ENCODE data around the gene MOSPD3. TPM values are rescaled to one million over a fixed set of nuclear protein-coding genes. Genes with fewer than 3 reads are reported as not detected.
"Not testable (repeated sequence)": the region's sequence is repeated elsewhere in the genome, so short reads cannot be mapped to it uniquely, and the experiment has no call there.

MOSPD3 gene
- total RNA-seq, 4 donors from 2014 or later, result 6.2 to 13.4 (median 11.6) TPM

DNA sequence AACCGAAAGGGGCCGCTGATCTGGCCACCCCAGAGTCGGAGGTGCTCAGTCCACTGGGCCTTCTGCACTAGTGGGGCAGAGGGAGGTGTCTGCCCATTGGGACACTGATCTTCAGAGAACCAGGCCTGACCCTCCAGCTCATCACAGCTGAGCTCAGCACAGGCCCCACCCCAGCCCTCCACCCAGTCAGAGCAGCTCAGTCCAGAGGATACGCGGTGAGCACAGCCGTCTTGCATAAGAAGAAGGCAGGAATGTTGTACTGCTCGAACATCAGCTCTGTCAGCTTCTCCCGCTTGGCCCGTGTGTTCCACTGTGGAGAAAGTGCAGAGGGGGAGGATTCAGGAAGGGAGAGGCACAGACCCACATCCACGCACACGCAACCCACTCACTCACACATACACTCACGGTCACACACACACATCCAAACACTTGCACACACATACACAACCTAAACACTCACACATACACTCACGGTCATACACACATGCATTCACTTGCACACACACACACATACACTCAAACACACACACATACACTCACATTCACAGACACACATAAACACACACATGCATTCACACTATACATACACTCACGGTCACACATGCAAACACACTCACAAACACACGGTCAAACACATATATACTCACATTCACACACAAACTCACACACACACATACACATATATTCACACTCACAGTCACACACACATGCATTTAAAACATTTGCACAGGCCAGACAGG, 37.7 kb downstream of the MOSPD3 start:
- TF ChIP-seq, protein P1, sequence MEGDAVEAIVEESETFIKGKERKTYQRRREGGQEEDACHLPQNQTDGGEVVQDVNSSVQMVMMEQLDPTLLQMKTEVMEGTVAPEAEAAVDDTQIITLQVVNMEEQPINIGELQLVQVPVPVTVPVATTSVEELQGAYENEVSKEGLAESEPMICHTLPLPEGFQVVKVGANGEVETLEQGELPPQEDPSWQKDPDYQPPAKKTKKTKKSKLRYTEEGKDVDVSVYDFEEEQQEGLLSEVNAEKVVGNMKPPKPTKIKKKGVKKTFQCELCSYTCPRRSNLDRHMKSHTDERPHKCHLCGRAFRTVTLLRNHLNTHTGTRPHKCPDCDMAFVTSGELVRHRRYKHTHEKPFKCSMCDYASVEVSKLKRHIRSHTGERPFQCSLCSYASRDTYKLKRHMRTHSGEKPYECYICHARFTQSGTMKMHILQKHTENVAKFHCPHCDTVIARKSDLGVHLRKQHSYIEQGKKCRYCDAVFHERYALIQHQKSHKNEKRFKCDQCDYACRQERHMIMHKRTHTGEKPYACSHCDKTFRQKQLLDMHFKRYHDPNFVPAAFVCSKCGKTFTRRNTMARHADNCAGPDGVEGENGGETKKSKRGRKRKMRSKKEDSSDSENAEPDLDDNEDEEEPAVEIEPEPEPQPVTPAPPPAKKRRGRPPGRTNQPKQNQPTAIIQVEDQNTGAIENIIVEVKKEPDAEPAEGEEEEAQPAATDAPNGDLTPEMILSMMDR (IDR thresholded peaks at IDR 0.05), result no peak
- no peak for TF ChIP-seq POLR2A (IDR thresholded peaks at IDR 0.05)
- WGBS, 2 donors (ENCODE audit: low coverage in 1 of 2), result 69 to 83% methylated on average over 6 to 11 of the region's 15 CpGs
- peak; percentile 22 for ATAC-seq
- Histone ChIP-seq H3K4me1 (no peaks in the 10 kb centered on the region), H3K27ac (no peak overlapping the region), H3K27me3 (peaks cover 93% of the 10 kb centered on the region), H3K9me3 (no peaks in the 10 kb centered on the region), H3K36me3 (no peaks in the 10 kb centered on the region), H3K4me3 (no peak overlapping the region)

DNA sequence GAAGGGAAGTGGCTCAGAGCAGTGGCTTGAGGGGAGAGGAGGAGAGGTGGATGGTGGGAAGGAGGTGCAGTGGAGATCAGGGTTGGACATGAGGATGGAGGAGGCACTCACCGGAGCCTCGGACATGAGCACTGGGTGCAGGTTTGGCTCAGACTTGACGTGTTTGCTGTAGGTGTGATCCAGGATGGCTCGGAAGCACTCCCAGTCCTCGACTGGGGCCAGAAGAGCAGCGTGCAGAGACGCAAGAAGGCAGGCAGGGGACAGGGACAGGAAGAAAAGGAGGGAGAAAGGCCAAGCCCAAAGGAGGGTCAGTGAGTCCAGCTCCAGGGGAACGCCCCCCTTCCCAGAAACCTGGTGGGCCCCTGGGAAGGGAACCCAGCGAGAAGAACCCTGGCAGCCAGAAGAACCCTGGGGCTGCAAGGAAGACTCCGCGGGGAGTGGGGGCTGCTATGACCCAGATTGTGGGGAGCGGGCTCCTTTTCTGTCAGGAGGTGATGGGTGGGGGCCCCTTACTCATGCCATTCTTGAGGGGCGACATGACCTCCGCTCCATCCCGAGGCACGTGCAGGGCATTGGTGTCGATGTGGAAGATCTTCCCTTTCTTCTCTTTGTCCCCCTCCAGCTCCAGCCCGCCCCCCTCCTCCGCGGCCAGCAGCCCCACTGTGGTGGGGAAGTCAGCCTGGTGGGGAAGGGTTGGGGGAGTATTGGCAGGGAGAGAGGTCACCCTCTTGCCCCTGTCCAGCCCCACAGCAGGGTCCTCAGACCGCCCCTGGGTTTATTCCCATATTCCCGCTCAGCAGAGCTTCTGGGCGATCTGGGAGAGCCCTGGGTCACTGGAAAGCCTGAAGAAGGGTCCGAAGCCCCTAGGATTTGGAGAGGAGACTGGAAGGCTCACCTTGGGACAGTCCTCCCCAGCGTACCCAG, 42.8 kb downstream of the MOSPD3 start:
- Histone ChIP-seq H3K27me3 (peaks cover 90% of the 10 kb centered on the region), H3K36me3 (no peaks in the 10 kb centered on the region), H3K4me1 (peaks cover 0 to 7% (median 0%) of the 10 kb centered on the region in 3 donors), H3K27ac (no peak overlapping the region), H3K9me3 (peaks cover 0 to 5% (median 0%) of the 10 kb centered on the region in 3 donors), H3K4me3 (no peak overlapping the region)
- no peak for TF ChIP-seq POLR2A (IDR thresholded peaks at IDR 0.05)
- TF ChIP-seq, protein P1 (IDR thresholded peaks at IDR 0.05), result no peak
- no peak for TF ChIP-seq EP300 (IDR thresholded peaks at IDR 0.05)
- TF ChIP-seq POLR2AphosphoS5 (IDR thresholded peaks at IDR 0.05), result no peak
- 37 to 100% methylated on average over 1 to 11 of the region's 25 CpGs for WGBS, 2 donors (ENCODE audit: low coverage in 1 of 2)
- no peak for ATAC-seq

DNA sequence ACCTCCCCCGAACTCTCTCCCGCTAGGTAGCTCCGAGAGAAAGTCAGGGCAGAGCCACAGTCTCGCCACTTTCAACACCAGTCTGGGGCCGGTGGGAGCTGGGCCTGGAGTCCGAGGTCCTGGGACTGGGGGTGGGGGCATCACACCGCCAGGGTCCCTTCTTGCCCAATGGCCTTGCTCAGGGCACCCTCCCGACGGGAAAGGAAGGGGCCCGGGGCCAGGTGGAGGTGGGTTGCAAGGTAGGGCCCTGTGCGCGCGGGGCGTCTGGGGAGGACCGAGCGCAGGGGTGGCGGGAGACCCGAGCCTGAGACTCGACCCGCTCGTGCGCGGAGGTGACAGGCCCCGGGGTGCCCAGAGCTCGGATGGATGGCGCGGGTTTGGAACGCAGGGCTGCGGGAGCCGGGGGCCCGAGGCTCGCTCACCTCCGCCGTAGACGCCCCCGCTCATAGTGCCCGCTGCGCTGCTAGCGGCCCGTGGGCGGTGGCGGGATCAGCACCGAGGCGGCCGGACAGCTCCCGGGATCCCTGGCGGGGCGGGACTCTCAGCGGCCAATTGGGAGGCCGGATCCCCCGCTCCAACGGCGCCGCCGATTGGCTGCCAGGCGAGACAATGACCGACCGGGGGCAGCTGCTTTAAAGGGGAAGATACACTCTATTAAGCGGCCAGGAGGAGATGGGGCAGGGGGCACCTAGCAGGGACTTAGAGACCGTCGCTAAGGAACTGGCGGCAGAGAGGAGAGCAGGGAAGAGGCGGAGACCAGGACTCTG, 43.8 kb downstream of the MOSPD3 start, which contains the start of gene ACTL6B:
Gene ACTL6B (minus strand): TSS at position 541 of the 767 bp plus-strand sequence. CDS start 94 bp downstream, at position 447.
- H3K27me3 ChIP-seq, result peaks cover 92% of the 10 kb centered on the region
- TF ChIP-seq POLR2A (IDR thresholded peaks at IDR 0.05), result no peak
- no peak for TF ChIP-seq POLR2AphosphoS5 (IDR thresholded peaks at IDR 0.05)
- no peak for TF ChIP-seq EP300 (IDR thresholded peaks at IDR 0.05)
- TF ChIP-seq, protein P1 (IDR thresholded peaks at IDR 0.05), result no peak
- no peak within 1 kb of the TSS for H3K27ac ChIP-seq
- ATAC-seq, result peak; percentile 46
- H3K4me3 ChIP-seq, result no peak within 1 kb of the TSS
- H3K36me3 ChIP-seq, result no peaks in the 10 kb centered on the region
- H3K9me3 ChIP-seq, result peaks cover 0 to 5% (median 0%) of the 10 kb centered on the region in 3 donors
- WGBS, 2 donors (ENCODE audit: low coverage in 1 of 2), result 17 to 31% methylated on average over 5 to 8 of the region's 63 CpGs
- peaks cover 0 to 7% (median 0%) of the 10 kb centered on the region in 3 donors for H3K4me1 ChIP-seq

DNA sequence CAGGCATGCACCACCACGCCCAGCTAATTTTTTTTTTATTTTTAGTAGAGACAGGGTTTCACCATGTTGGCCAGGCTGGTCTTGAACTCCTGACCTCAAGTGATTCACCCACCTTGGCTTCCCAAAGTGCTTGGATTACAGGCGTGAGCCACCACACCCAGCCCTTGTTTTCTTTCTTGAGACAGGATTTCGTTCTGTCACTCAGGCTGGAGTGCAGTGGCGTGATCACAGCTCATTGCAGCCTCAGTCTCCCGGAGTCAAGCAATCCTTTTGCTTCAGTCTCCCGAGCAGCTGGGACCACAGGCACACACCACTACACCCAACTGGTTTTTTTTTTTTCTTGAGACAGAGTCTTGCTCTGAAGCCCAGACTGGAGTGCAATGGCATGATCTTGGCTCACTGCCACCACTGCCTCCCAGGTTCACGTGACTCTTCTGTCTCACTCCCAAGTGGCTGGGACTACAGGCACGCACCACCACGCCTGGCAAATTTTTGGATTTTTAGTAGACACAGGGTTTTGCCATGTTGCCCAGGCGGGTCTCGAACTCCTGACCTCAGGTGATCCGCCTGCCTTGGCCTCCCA, 49.9 kb downstream of the MOSPD3 start:
- not testable (repeated sequence) for H3K4me3 ChIP-seq, H3K4me1 ChIP-seq, H3K27ac ChIP-seq, ATAC-seq, H3K9me3 ChIP-seq, H3K36me3 ChIP-seq
- 74 to 76% methylated on average over 6 to 7 of the region's 12 CpGs for WGBS, 2 donors (ENCODE audit: low coverage in 1 of 2)
- peaks cover 31% of the 10 kb centered on the region for H3K27me3 ChIP-seq

Small RNAs within 50 kb of the gene (small RNA-seq; reads per million reads assigned to genes)
- 0 to 0.09 (median 0) reads per million in 4 donors for gene SAP25

Other genes with a start within 250 kb of the MOSPD3 start
- 10 to 100 TPM in 1 of 4 donors, 1 to 10 TPM in 3; 2.5 to 10.7 (median 4.7) TPM for gene PILRA, start 239.1 kb upstream of the MOSPD3 start, total RNA-seq
- 1 to 10 TPM; 4.9 to 8.2 (median 5.8) TPM for gene ZCWPW1, start 183.8 kb upstream of the MOSPD3 start, total RNA-seq
- gene MEPCE, start 182.7 kb upstream of the MOSPD3 start, total RNA-seq, result 10 to 100 TPM; 27.9 to 34.2 (median 30.8) TPM
- 10 to 100 TPM; 19.9 to 26.3 (median 20.7) TPM for gene PPP1R35, start 176.0 kb upstream of the MOSPD3 start, total RNA-seq
- gene SPACDR, start 148.3 kb upstream of the MOSPD3 start, total RNA-seq, result under 1 TPM in 1 of 4 donors, not detected in 3; 0.67 TPM
- 10 to 100 TPM; 20.2 to 38.1 (median 26.1) TPM for gene TSC22D4, start 133.3 kb upstream of the MOSPD3 start, total RNA-seq
- gene NYAP1, start 128.6 kb upstream of the MOSPD3 start, total RNA-seq, result 1 to 10 TPM in 3 of 4 donors, under 1 TPM in 1; 0.94 to 3.1 (median 1.8) TPM
- gene AGFG2, start 73.3 kb upstream of the MOSPD3 start, total RNA-seq, result 10 to 100 TPM; 26.0 to 60.1 (median 36.6) TPM
- 1 to 10 TPM in 1 of 4 donors, not detected in 3; 5.6 TPM for gene SAP25, start 38.6 kb upstream of the MOSPD3 start, total RNA-seq
- gene LRCH4, start 26.4 kb upstream of the MOSPD3 start, total RNA-seq, result 10 to 100 TPM; 16.1 to 53.2 (median 50.0) TPM
- 1 to 10 TPM in 2 of 4 donors, not detected in 2; 1.8 to 1.9 TPM for gene FBXO24, start 26.2 kb upstream of the MOSPD3 start, total RNA-seq
- 10 to 100 TPM in 3 of 4 donors, 1 to 10 TPM in 1; 6.8 to 42.5 (median 16.6) TPM for gene PCOLCE, start 10.2 kb upstream of the MOSPD3 start, total RNA-seq
- 1 to 10 TPM in 1 of 4 donors, not detected in 3; 1.6 TPM for gene TFR2, start 29.0 kb downstream of the MOSPD3 start, total RNA-seq
- 1 to 10 TPM in 1 of 4 donors, not detected in 3; 2.2 TPM for gene ACTL6B, start 43.9 kb downstream of the MOSPD3 start, total RNA-seq
- 100 to 1,000 TPM; 124 to 217 (median 162) TPM for gene GNB2, start 61.2 kb downstream of the MOSPD3 start, total RNA-seq
- gene GIGYF1, start 81.7 kb downstream of the MOSPD3 start, total RNA-seq, result 10 to 100 TPM; 20.4 to 43.3 (median 31.0) TPM
- gene POP7, start 93.6 kb downstream of the MOSPD3 start, total RNA-seq, result 10 to 100 TPM; 31.4 to 40.6 (median 33.2) TPM
- gene EPO, start 107.9 kb downstream of the MOSPD3 start, total RNA-seq, result not detected
- not detected for gene ZAN, start 121.1 kb downstream of the MOSPD3 start, total RNA-seq
- gene EPHB4, start 215.0 kb downstream of the MOSPD3 start, total RNA-seq, result 10 to 100 TPM; 19.0 to 55.6 (median 41.5) TPM
- 10 to 100 TPM; 11.2 to 32.9 (median 20.2) TPM for gene SLC12A9, start 240.2 kb downstream of the MOSPD3 start, total RNA-seq

Data from gastroesophageal sphincter (tissue), 4 donors.